GM21576 (cell line): Measurements from ENCODE around the gene CD81.

Experiments
- ATAC-seq: cut with Tn5 transposase; IDR thresholded peaks from one replicate; pipeline ENCODE4 v1.9.1; 2021; ENCODE audit warnings: mild to moderate bottlenecking, moderate library complexity; ENCODE audit not compliant: unreplicated experiment

Gene CD81

GRCh38 chr11:2400762-2401435 lies 23.8 kb downstream of the CD81 start:
- no peak for ATAC-seq

GRCh38 chr11:2401436-2401984 lies 24.4 kb downstream of the CD81 start:
- no peak for ATAC-seq

DNA sequence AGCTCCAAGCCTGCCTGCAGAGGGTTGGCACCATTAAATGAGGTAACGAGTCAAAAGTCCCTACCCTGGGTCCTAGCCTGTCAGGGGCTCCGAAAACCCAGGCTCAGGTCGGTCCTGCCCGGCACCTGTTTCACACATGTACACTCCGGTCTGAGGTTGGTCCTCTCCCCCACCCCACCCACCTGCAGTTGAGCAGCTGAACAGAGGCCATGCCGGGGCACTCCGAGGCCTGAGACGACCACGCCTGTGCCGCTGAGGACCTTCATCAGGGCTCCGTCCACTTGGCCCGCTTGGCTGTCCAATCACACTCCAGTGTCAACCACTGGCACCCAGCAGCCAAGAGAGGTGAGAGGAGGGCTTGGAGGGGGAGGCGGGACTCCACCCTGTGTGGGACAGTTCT lies 25.0 kb downstream of the CD81 start:
- no peak for ATAC-seq

DNA sequence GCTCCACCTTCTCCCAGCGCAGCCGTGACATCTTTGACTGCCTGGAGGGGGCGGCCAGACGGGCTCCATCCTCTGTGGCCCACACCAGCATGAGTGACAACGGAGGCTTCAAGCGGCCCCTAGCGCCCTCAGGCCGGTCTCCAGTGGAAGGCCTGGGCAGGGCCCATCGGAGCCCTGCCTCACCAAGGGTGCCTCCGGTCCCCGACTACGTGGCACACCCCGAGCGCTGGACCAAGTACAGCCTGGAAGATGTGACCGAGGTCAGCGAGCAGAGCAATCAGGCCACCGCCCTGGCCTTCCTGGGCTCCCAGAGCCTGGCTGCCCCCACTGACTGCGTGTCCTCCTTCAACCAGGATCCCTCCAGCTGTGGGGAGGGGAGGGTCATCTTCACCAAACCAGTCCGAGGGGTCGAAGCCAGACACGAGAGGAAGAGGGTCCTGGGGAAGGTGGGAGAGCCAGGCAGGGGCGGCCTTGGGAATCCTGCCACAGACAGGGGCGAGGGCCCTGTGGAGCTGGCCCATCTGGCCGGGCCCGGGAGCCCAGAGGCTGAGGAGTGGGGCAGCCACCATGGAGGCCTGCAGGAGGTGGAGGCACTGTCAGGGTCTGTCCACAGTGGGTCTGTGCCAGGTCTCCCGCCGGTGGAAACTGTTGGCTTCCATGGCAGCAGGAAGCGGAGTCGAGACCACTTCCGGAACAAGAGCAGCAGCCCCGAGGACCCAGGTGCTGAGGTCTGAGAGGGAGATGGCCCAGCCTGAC lies 26.0 kb downstream of the CD81 start:
- no peak for ATAC-seq

DNA sequence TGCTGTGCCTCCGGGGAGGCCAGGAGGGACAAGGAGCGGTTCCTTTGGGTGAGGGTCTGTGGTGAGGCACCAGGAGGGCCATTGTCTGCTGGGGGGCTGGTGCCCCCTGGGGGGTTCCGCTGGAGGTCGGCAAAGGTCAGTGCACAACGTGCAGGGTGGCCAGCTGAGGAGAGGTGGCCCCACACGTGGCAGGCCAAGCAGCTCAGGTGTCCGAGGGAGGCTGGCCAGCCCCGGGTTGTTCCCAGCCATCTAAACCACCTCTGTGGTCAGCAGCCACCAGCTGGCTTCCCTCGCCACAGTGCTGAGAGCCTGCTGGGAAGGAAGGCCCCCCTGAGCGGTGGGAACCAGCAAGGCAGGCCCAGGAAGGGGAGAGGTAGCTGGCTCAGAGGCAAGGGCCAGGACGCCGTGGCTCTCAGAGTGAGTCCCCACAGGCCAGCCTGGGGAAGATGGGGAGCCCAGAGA lies 27.7 kb downstream of the CD81 start:
- no peak for ATAC-seq

GRCh38 chr11:2406451-2406850 lies 29.3 kb downstream of the CD81 start:
- ATAC-seq, result no peak

DNA sequence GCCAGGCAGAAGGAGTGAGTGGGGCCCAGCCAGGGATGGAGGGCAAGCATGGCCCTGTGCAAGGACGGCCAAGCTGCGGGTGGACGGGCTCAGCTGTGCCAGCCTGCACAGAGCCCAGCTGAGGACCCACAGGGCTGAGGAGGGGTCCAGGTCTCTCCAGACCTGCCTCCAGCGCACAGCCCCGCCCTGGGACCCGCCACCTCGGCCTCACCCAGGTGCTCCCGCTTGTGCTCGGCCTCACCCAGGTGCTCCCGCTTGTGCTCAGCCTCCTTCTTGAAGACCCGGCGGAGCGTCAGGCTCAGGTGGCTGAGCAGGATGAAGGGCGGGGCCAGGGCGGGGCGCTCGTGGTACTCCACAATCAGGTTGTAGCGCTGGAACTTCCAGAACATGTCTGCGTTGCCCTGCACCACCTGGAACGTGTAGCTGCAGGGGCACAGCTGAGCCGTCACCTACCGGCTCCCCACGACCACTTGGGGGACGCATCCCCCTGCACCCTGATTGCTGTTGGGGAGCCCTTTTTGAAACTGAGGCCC lies 29.8 kb downstream of the CD81 start:
- ATAC-seq, result no peak

DNA sequence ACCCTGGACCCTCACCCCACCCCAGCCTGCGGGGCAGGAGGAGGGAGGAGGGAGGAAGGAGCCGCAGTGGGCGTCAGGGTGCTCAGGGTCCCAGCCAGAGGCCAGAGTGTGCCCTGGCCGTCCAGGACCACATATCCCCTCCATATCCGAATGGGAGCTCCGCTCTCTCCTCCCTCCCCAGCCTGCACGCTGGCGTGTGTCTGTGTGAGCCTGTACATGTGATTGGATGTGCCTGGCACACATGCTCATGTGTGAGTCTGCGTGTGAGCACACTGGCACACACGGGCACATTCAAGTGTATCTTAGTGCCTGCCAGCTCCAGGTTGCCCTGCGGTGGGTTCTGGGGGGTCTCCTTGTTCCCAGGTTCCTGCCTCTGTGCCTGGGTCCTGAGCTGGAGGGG lies 31.6 kb downstream of the CD81 start:
- ATAC-seq, result no peak

GRCh38 chr11:2409126-2409525 lies 32.0 kb downstream of the CD81 start:
- no peak for ATAC-seq

- no peak for ATAC-seq
Measured at GRCh38 chr11:2409611-2410468, 32.7 kb downstream of the CD81 start.

DNA sequence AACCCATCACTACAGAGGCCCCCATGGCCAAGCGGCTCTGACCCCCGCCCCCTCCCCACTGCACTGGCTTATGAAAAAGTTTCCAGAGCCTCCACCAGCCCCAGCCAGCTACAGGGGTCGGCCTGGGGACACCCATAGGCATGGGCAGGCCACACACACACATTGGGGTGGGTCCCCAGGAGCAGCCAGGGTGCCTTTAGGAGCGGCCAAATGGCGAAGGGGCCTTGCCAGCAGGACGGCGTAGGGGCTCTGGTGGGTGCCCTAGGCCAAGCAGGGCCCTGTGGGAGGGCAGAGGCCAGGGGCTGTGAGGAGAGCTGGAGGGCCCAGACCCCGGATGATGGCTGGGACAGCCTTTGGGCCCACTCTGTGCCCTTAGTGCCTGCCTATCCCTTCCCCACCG lies 33.5 kb downstream of the CD81 start:
- no peak for ATAC-seq

DNA sequence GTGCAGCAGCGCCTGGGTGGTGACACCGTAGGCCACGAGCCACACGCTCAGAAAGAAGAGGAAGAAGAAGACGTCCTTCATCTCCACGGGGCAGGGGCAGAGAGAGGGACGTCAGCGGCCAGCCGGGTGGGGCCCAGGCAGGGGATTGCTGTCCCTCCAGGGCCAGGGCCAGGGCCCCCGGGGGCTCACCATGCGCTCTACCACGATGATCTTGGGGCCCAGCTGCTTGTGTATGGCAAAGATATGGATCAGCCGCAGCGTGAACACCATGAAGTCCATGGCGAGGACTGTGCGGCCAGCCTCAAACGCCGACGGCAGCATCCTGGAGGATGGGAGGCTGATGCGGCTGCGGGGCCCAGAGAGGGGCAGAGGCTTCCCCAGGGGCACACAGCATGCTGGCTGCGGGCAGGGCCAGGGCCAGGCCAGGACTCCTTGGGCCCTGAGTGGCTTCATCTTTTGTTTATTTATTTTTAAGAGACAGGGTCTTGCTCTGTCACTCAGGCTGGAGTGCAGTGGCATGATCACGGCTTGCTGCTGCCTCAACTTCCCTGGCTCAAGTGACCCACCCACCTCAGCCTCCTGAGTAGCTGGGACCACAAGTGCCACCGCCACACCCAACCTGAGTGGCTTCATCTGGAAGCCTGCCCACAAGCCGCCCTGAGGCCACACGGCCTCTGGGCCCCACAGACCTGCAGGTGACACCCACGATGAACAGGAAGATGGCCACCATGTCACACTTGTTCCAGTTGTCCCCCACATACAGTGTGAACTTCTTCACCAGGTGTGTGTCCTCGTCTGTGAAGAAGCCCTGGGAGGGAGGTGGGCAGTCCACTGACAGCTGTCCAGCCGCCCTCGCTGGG lies 34.6 kb downstream of the CD81 start:
- no peak for ATAC-seq

DNA sequence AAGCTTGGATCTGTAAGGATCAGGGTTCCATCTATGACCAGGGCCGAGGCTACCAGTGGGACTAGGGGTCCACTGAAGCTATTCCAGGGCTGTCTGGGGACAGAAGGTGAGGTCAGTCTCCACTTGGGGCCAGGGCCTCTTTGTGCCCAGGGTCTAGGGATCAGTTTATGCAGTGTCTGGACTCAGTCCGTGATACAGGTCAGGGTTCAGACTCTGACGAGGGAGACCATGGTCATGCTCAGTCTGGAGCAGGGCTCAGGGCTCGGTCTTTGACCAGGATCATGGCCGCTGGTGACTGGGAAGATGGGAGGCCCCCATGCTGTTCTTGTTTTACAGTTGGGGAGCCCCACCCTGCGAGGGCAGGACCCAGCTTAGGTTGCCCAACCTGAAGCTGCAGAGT lies 35.2 kb downstream of the CD81 start:
- no peak for ATAC-seq

DNA sequence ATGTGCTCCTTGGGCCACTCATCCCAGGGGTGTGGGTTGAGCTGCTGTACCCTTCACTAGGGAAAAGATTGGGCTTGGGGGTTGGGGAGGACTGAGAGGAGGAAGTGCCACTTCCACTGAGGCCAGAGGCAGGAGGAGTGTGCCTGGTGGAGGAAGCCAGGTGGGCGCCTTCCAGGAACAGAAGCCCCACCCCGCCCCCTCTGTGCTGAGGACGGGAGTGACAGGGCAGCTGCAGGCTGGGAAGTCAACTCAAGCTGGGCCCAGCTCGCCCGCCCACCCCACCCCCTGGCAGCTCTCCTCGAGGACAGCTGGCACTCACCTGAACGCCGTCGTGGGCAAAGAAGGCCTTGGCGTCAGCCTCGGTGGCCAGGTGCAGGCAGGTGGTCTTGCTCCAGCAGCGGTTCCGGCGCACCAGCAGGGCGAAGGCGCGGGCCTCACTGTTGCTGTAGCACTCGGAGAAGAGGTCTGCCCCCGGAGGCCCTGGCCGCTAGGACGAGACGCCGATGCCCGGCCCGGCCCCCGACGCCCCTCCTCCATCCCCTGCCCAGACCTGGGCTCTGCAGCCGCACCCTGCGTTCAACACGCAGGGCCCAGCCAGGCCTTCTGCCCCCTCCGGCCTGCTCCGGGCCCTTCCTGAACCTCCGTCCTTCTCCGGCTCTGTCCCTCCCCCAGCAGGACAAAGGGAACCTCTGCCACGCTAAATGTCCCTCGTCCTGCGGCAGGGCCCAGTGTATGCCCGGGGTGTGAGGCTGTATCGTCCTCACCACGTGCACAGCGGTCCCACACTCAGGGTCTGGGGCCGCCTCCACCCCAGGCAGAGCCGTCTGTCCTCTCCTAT lies 36.9 kb downstream of the CD81 start:
- ATAC-seq, result no peak

DNA sequence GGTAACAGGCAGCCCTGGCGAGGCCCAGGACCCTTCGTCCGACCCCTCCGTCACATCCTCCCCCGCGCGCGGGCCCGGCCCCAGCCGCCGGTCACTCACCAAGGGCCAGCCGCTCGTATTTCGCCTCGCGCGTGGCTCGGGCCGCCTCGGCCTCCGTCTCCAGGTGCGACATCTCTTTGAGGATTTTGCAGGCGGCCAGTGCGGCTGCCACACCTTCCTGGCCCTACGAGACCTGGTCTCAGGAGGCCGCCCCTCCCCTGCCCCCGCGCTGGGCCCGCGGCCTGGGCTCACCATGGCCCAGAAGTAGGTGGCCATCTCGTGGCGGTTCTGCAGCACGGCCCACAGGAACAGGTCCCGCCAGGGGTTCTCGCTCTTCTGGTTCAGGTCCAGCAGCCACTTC lies 37.5 kb downstream of the CD81 start:
- ATAC-seq, result no peak

- no peak for ATAC-seq
Measured at GRCh38 chr11:2415171-2415570, 38.1 kb downstream of the CD81 start.

GRCh38 chr11:2415601-2416380 lies 38.7 kb downstream of the CD81 start:
- ATAC-seq, result no peak

GRCh38 chr11:2416765-2417164 lies 39.7 kb downstream of the CD81 start:
- no peak for ATAC-seq
